Stomach (tissue), 4 donors: ENCODE measurements around the gene SLC66A1.

Experiments
- POLR2A ChIP-seq, 4 donors: fragments of 450-650 bp; IDR thresholded peaks; one replicate each; pipeline ENCODE4 v1.6.1; 2016; ENCODE audit warnings: antibody characterized with exemption in 4 of 4, control low read depth in 2 of 4, mild to moderate bottlenecking in 1 of 4, moderate library complexity in 1 of 4
- TF ChIP-seq, protein P1 (sequence below), 7 experiments: fragments of 450-650 bp in 4 of 7; fragments of 200-600 bp in 3 of 7; sonication (generic) in 3 of 7; IDR thresholded peaks; one replicate each; pipeline ENCODE4 v1.5.1; 2016 to 2019; ENCODE audit warnings: antibody characterized with exemption in 7 of 7, control low read depth in 2 of 7, mild to moderate bottlenecking in 1 of 7

GRCh38 chr1:19300211-19300610 is 11.9 kb upstream of the SLC66A1 start:
- no peak for TF ChIP-seq POLR2A (IDR thresholded peaks at IDR 0.05)
- TF ChIP-seq, protein P1, sequence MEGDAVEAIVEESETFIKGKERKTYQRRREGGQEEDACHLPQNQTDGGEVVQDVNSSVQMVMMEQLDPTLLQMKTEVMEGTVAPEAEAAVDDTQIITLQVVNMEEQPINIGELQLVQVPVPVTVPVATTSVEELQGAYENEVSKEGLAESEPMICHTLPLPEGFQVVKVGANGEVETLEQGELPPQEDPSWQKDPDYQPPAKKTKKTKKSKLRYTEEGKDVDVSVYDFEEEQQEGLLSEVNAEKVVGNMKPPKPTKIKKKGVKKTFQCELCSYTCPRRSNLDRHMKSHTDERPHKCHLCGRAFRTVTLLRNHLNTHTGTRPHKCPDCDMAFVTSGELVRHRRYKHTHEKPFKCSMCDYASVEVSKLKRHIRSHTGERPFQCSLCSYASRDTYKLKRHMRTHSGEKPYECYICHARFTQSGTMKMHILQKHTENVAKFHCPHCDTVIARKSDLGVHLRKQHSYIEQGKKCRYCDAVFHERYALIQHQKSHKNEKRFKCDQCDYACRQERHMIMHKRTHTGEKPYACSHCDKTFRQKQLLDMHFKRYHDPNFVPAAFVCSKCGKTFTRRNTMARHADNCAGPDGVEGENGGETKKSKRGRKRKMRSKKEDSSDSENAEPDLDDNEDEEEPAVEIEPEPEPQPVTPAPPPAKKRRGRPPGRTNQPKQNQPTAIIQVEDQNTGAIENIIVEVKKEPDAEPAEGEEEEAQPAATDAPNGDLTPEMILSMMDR (IDR thresholded peaks at IDR 0.05): no peak
